Prostate gland (tissue), 2 donors: ENCODE measurements around the gene CLASP1.

Experiments used
- POLR2A ChIP-seq: fragments of 450-650 bp; IDR thresholded peaks from one replicate; pipeline ENCODE4 v1.6.1; 2016; ENCODE audit warnings: antibody characterized with exemption, mild to moderate bottlenecking
- POLR2AphosphoS5 ChIP-seq: sonication (generic); formaldehyde crosslinking; IDR thresholded peaks from one replicate; pipeline ENCODE4 v1.6.1; 2017; ENCODE audit warnings: antibody characterized with exemption
- TF ChIP-seq, protein P1 (sequence below), 4 experiments: fragments of 200-600 bp in 2 of 4; fragments of 450-650 bp in 2 of 4; sonication (generic) in 2 of 4; IDR thresholded peaks; 1 replicate in 3 of 4; 2 replicates in 1 of 4; pipeline ENCODE4 v1.5.1; 2016 to 2019; ENCODE audit warnings: antibody characterized with exemption in 4 of 4, mild to moderate bottlenecking in 2 of 4, moderate library complexity in 2 of 4

DNA sequence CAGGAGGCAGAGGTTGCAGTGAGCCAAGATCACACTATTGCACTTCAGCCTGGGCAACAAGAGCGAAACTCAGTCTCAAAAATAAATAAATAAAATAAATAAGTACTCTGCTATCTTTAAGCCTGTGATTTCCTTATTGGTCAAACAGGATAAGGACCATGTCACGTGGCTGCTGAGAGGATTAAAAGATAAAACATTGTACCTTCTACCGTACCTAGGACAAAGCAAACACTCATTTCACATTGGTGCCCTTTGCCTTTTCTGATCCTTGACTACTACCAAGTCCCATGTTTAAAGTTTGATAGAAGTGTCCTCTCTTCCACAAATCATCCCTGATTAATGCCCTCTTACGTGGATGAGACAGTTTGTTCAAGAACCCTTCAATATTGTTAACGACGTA lies 244.0 kb downstream of the CLASP1 start:
- TF ChIP-seq, protein P1, sequence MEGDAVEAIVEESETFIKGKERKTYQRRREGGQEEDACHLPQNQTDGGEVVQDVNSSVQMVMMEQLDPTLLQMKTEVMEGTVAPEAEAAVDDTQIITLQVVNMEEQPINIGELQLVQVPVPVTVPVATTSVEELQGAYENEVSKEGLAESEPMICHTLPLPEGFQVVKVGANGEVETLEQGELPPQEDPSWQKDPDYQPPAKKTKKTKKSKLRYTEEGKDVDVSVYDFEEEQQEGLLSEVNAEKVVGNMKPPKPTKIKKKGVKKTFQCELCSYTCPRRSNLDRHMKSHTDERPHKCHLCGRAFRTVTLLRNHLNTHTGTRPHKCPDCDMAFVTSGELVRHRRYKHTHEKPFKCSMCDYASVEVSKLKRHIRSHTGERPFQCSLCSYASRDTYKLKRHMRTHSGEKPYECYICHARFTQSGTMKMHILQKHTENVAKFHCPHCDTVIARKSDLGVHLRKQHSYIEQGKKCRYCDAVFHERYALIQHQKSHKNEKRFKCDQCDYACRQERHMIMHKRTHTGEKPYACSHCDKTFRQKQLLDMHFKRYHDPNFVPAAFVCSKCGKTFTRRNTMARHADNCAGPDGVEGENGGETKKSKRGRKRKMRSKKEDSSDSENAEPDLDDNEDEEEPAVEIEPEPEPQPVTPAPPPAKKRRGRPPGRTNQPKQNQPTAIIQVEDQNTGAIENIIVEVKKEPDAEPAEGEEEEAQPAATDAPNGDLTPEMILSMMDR (IDR thresholded peaks at IDR 0.05) = no peak
- TF ChIP-seq POLR2AphosphoS5 = no peak
- no peak for TF ChIP-seq POLR2A
